Pancreas (tissue), 10 donors: ENCODE data around the gene ARHGAP26. TPM values are rescaled to one million over a fixed set of nuclear protein-coding genes. Genes with fewer than 3 reads are reported as not detected.

ENCODE experiments used
- ATAC-seq, 4 donors: fragments of 200-7000 bp; cut with Tn5 transposase; one replicate each; pipeline versions ENCODE4 v1.8.0 to v1.9.1; 2020; ENCODE audit warnings: mild to moderate bottlenecking in 4 of 4, moderate library complexity in 4 of 4
- DNase-seq, 6 donors: peaks; one replicate each; pipeline ENCODE4 v3.0.0-alpha.2; 2020
- FAIRE-seq: peaks from 2 replicates; lab custom pipeline; 2012; peaks lifted over from hg19 to GRCh38; lab: Jason Lieb, UNC
- H3K27ac ChIP-seq, 4 donors: fragments of 200-600 bp; sonication (generic); 1 replicate in 3 of 4; 2 replicates in 1 of 4; pipeline versions ENCODE4 v1.5.0 to v1.8.0; 2020
- H3K27me3 ChIP-seq, 4 donors: fragments of 200-600 bp; one replicate each; pipeline ENCODE4 v1.8.0; 2021
- H3K36me3 ChIP-seq, 3 donors: fragments of 200-600 bp; sonication (generic) in 1 of 3; one replicate each; pipeline versions ENCODE4 v1.5.0 to v1.8.0; 2020 to 2021
- H3K4me1 ChIP-seq, 3 donors: fragments of 200-600 bp; one replicate each; pipeline ENCODE4 v1.8.0; 2021
- H3K4me3 ChIP-seq, 4 donors: fragments of 200-600 bp; sonication (generic) in 2 of 4; one replicate each; pipeline versions ENCODE4 v1.5.0 to v1.8.0; 2020 to 2021
- H3K9me3 ChIP-seq, 4 donors: fragments of 200-600 bp; one replicate each; pipeline ENCODE4 v1.8.0; 2021
- whole genome bisulfite sequencing, 2 donors: extraction: QIAGEN DNeasy Blood & Tissue Kit; methylation state at CpG; one replicate each; pipeline ENCODE4 v1.1.7; 2013; 5-methylcytosine and 5-hydroxymethylcytosine counted together
- intact Hi-C, 3 donors: fragments of 100-400 bp; cut with DNase I; formaldehyde crosslinking; loops; one replicate each; pipeline versions ENCODE4 v1.11.1 to v1.14.2; 2022
- polyA plus RNA-seq, 2 donors: library from polyadenylated mRNA; stranded (reverse); fragments of 200-250 nt; gene quantifications; one replicate each; pipeline ENCODE4 v1.2.3, GENCODE V29; 2013
- total RNA-seq, 6 donors: library from RNA; stranded (reverse); fragmentation: NEBNext Ultra II Directional in 4 of 6; extraction: Animal tissue kit (Norgen Biotek cat#: 25700) in 4 of 6; gene quantifications; one replicate each; pipeline versions ENCODE4 v1.2.1 to v1.2.4, GENCODE V29; 2021 to 2023
- TF ChIP-seq, protein P1 (sequence below), 4 donors: fragments of 200-600 bp; sonication (generic) in 3 of 4; IDR thresholded peaks; one replicate each; pipeline versions ENCODE4 v1.5.0 to v1.8.0; 2021; ENCODE audit warnings: antibody characterized with exemption in 4 of 4
- donor health status: healthy with polysubstance abuse.
- donor health status: DM: no; HTN: no; CAD: no; lungs with moderate emphysema.
- donor health status: DM: no; HTN: no; CAD: no.
- donor health status: control.
- donor health status: control.
- donor health status: Bipolar disorder and iron deficiency.
- donor health status: DM: yes; HTN: yes; CAD: no.
- donor health status: DM: no; HTN: no; CAD: no.
- donor health status: DM: no; HTN: no; CAD: no.
- donor health status: DM: yes; HTN: yes; CAD: no.

Gene ARHGAP26
- total and polyA plus RNA-seq, 8 donors, result 3.0 to 28.1 (median 10.3) TPM

GRCh38 chr5:143248822-143249579 lies 478.8 kb downstream of the ARHGAP26 start:
- no peak for FAIRE-seq
- no peaks in the 10 kb centered on the region for H3K36me3 ChIP-seq
- no peaks in the 10 kb centered on the region for H3K27me3 ChIP-seq
- H3K4me3 ChIP-seq, result no peak overlapping the region
- H3K9me3 ChIP-seq, result no peaks in the 10 kb centered on the region
- intact Hi-C loops, result no loop called here
- no peak for DNase-seq
- no peak overlapping the region for H3K27ac ChIP-seq
- WGBS, 2 donors, result 93 to 100% methylated on average over 3 of the region's 3 CpGs
- peak in 3 of 4 donors; percentile 53 to 76 (median 74) for ATAC-seq
- no peaks in the 10 kb centered on the region for H3K4me1 ChIP-seq
- TF ChIP-seq, protein P1, sequence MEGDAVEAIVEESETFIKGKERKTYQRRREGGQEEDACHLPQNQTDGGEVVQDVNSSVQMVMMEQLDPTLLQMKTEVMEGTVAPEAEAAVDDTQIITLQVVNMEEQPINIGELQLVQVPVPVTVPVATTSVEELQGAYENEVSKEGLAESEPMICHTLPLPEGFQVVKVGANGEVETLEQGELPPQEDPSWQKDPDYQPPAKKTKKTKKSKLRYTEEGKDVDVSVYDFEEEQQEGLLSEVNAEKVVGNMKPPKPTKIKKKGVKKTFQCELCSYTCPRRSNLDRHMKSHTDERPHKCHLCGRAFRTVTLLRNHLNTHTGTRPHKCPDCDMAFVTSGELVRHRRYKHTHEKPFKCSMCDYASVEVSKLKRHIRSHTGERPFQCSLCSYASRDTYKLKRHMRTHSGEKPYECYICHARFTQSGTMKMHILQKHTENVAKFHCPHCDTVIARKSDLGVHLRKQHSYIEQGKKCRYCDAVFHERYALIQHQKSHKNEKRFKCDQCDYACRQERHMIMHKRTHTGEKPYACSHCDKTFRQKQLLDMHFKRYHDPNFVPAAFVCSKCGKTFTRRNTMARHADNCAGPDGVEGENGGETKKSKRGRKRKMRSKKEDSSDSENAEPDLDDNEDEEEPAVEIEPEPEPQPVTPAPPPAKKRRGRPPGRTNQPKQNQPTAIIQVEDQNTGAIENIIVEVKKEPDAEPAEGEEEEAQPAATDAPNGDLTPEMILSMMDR (IDR thresholded peaks at IDR 0.05), result no peak

GRCh38 chr5:143249851-143250250 lies 479.7 kb downstream of the ARHGAP26 start:
- Histone ChIP-seq H3K27me3 (no peaks in the 10 kb centered on the region), H3K4me1 (no peaks in the 10 kb centered on the region), H3K36me3 (no peaks in the 10 kb centered on the region), H3K27ac (no peak overlapping the region), H3K4me3 (no peak overlapping the region), H3K9me3 (no peaks in the 10 kb centered on the region)
- TF ChIP-seq, protein P1 (IDR thresholded peaks at IDR 0.05), result no peak
- FAIRE-seq, result no peak
- intact Hi-C loops, result no loop called here
- no peak for DNase-seq
- ATAC-seq, result no peak
- 86 to 94% methylated on average over 2 of the region's 2 CpGs for WGBS, 2 donors

DNA sequence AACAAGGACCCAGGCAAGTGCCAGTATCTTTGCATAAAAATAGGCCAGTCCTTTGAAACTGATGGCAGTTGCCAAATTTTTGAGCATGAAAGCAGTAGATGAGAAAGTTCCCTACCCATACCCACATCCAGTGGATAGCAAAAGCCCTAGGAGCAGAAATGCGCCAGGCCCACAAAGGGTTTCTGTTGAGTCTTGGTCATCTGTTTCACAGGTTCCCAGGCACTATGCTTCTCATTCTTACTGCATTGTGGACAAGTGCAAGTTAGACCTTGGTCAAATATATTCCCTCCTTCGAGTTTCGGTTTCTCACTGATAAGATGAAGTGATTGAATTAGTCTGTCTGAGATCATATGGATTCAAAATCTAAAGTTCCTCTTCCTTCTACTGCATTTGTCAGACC lies 481.0 kb downstream of the ARHGAP26 start:
- WGBS, 2 donors, result 82 to 87% methylated on average over 3 of the region's 3 CpGs
- Histone ChIP-seq H3K9me3 (no peaks in the 10 kb centered on the region), H3K27ac (no peak overlapping the region), H3K4me3 (no peak overlapping the region), H3K36me3 (no peaks in the 10 kb centered on the region), H3K4me1 (no peaks in the 10 kb centered on the region), H3K27me3 (no peaks in the 10 kb centered on the region)
- DNase-seq (no peak), ATAC-seq (no peak), FAIRE-seq (no peak)
- intact Hi-C loops, result no loop called here
- TF ChIP-seq, protein P1 (IDR thresholded peaks at IDR 0.05), result no peak

GRCh38 chr5:143251946-143252345 lies 481.8 kb downstream of the ARHGAP26 start:
- TF ChIP-seq, protein P1 (IDR thresholded peaks at IDR 0.05), result no peak
- H3K27me3 ChIP-seq, result no peaks in the 10 kb centered on the region
- no peak overlapping the region for H3K27ac ChIP-seq
- H3K4me1 ChIP-seq, result no peaks in the 10 kb centered on the region
- no peaks in the 10 kb centered on the region for H3K36me3 ChIP-seq
- intact Hi-C loops, result no loop called here
- FAIRE-seq (no peak), ATAC-seq (no peak), DNase-seq (no peak)
- WGBS, 2 donors, result 89 to 90% methylated on average over 4 of the region's 4 CpGs
- no peaks in the 10 kb centered on the region for H3K9me3 ChIP-seq
- no peak overlapping the region for H3K4me3 ChIP-seq

GRCh38 chr5:143254819-143255218 lies 484.6 kb downstream of the ARHGAP26 start:
- Histone ChIP-seq H3K4me3 (no peak overlapping the region), H3K27ac (no peak overlapping the region), H3K9me3 (no peaks in the 10 kb centered on the region), H3K36me3 (no peaks in the 10 kb centered on the region), H3K27me3 (no peaks in the 10 kb centered on the region), H3K4me1 (no peaks in the 10 kb centered on the region)
- intact Hi-C loops, result no loop called here
- TF ChIP-seq, protein P1 (IDR thresholded peaks at IDR 0.05), result no peak
- DNase-seq (no peak), FAIRE-seq (no peak), ATAC-seq (no peak)
- 78 to 87% methylated on average over 7 of the region's 7 CpGs for WGBS, 2 donors
